HEK293T (cell line): Measurements from ENCODE around the gene HOXA6.

Experiments used
- CTCF ChIA-PET: fragments of 350-600 bp; formaldehyde crosslinking; extraction: SDS; loops from one replicate; lab custom pipeline; 2021; ENCODE audit warnings: antibody characterized with exemption, inconsistent platforms; lab: Yijun Ruan, JAX
- POLR2A ChIA-PET: fragments of 350-600 bp; formaldehyde crosslinking; extraction: SDS; loops from one replicate; lab custom pipeline; 2020; ENCODE audit warnings: antibody characterized with exemption, inconsistent platforms; lab: Yijun Ruan, JAX
- DNase-seq: peaks from one replicate; pipeline ENCODE4 v3.0.0; 2012; ENCODE audit warnings: mixed read lengths; ENCODE audit errors: extremely low spot score
- ARNT ChIP-seq: fragments of 450-650 bp; IDR thresholded peaks from 2 replicates; pipeline ENCODE4 v1.6.1; 2017; ENCODE audit warnings: mild to moderate bottlenecking
- BHLHE40 ChIP-seq: fragments of 450-650 bp; IDR thresholded peaks from 2 replicates; pipeline ENCODE4 v1.6.1; 2016; ENCODE audit warnings: mild to moderate bottlenecking, moderate library complexity, borderline replicate concordance
- CTBP1 ChIP-seq: fragments of 450-650 bp; IDR thresholded peaks from 2 replicates; pipeline ENCODE4 v1.6.1; 2016; ENCODE audit warnings: borderline replicate concordance
- ELF4 ChIP-seq: fragments of 450-650 bp; IDR thresholded peaks from 2 replicates; pipeline ENCODE4 v1.6.1; 2017; ENCODE audit warnings: antibody characterized with exemption
- FOXA1 ChIP-seq: fragments of 450-650 bp; IDR thresholded peaks from 2 replicates; pipeline ENCODE4 v1.6.1; 2016; ENCODE audit warnings: mild to moderate bottlenecking
- FOXK2 ChIP-seq: fragments of 450-650 bp; IDR thresholded peaks from 2 replicates; pipeline ENCODE4 v1.6.1; 2016; ENCODE audit warnings: mild to moderate bottlenecking
- FOXM1 ChIP-seq: fragments of 450-650 bp; IDR thresholded peaks from 2 replicates; pipeline ENCODE4 v1.6.1; 2017; ENCODE audit warnings: mild to moderate bottlenecking, borderline replicate concordance
- HDGF ChIP-seq: fragments of 450-650 bp; IDR thresholded peaks from 2 replicates; pipeline ENCODE4 v1.6.1; 2017; ENCODE audit warnings: antibody characterized with exemption, borderline replicate concordance
- L3MBTL2 ChIP-seq: fragments of 450-650 bp; conservative IDR thresholded peaks from 2 replicates; pipeline ENCODE4 v1.6.1; 2016; ENCODE audit warnings: mild to moderate bottlenecking
- LEF1 ChIP-seq: fragments of 450-650 bp; IDR thresholded peaks from 2 replicates; pipeline ENCODE4 v1.6.1; 2017; ENCODE audit warnings: mild to moderate bottlenecking, borderline replicate concordance
- NFRKB ChIP-seq: fragments of 450-650 bp; IDR thresholded peaks from 2 replicates; pipeline ENCODE4 v1.6.1; 2016; ENCODE audit warnings: mild to moderate bottlenecking, moderate library complexity
- PKNOX1 ChIP-seq: fragments of 450-650 bp; IDR thresholded peaks from 2 replicates; pipeline ENCODE4 v1.6.1; 2016
- SP1 ChIP-seq: fragments of 450-650 bp; IDR thresholded peaks from 2 replicates; pipeline ENCODE4 v1.6.1; 2017
- SUZ12 ChIP-seq: fragments of 450-650 bp; IDR thresholded peaks from 2 replicates; pipeline ENCODE4 v1.6.1; 2016; ENCODE audit warnings: mild to moderate bottlenecking
- TARDBP ChIP-seq: fragments of 450-650 bp; IDR thresholded peaks from 2 replicates; pipeline ENCODE4 v1.6.1; 2016
- ZNF384 ChIP-seq: fragments of 450-650 bp; IDR thresholded peaks from 2 replicates; pipeline ENCODE4 v1.6.1; 2016

Gene HOXA6

DNA sequence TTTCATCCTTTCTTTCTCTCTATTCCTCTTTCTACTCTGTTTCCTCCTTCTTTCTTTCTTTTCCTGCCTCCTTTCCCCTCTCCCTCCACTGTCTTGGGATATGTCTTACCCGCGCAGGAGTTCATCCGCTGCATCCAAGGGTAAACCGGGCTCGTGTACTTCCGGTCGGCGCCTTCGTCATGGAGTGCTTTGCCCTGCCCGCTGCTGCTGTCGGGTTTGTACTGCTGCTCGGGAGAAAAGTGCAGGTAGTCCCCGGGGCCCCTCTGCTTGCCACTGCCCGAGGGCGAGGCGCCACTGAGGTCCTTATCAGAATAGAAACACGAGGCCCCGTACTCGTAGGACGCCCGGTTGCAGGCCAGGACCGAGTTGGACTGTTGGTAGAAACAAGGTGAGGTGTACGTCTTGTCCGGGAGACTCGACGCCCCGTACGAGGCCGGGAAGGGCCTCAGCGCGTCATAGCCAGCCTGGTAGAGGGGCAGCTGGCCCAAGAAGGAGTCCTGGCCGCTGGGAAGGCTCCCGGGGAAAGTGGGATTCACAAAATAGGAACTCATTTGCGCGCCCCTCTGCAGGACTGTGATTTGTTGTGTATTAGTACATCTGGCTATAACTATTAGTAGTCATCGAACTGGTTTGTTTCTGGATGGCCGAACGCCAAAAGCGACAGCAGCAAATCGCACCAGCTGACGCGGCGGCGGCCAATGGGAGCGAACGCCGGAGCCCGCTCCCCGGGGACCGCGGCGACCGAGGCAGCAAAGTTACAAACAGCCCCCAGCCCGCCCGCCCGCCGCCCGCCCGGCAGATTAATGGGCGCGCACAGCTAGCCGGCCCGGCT, at the start of gene HOXA6:
Gene HOXA6 (minus strand): TSS at position 576 of the 832 bp plus-strand sequence. CDS start 25 bp downstream, at position 551.
- TF ChIP-seq L3MBTL2 = peak; percentile 52
- no peak for TF ChIP-seq TARDBP
- no peak for TF ChIP-seq BHLHE40
- 0 out of 2 replicates have a peak, but pooled peaks have one; percentile 11 for TF ChIP-seq ARNT
- POLR2A ChIA-PET = interaction anchor here (1.2 to 17.5 kb wide), 13 partner anchors 7 to 951 kb away, joined by 4 to 367 read pairs (median 7); partner anchors contain the start of genes CBX3, HNRNPA2B1, HOXA10 and HOXA11
- CTCF ChIA-PET = interaction anchor here (0.7 to 4.9 kb wide), 3 partner anchors 13 to 424 kb away, joined by 3 to 20 read pairs (median 3); no protein-coding TSS in a partner anchor
- no peak for DNase-seq

GRCh38 chr7:27196287-27196767, 48.8 kb upstream of the HOXA6 start:
- TF ChIP-seq FOXA1 = no peak
- TF ChIP-seq SP1 = no peak
- no peak for TF ChIP-seq NFRKB
- no peak for TF ChIP-seq L3MBTL2
- TF ChIP-seq TARDBP = no peak
- TF ChIP-seq ZNF384 = peak; percentile 52; the same call in 1 of the 2 replicates
- no peak for TF ChIP-seq CTBP1
- no peak for TF ChIP-seq HDGF
- no peak for TF ChIP-seq BHLHE40
- TF ChIP-seq PKNOX1 = peak; percentile 74
- no peak for TF ChIP-seq ARNT
- no peak for TF ChIP-seq LEF1
- TF ChIP-seq FOXK2 = no peak
- TF ChIP-seq FOXM1 = no peak
- DNase-seq = no peak
- ChIA-PET CTCF (interaction anchor here (0.6 to 2.1 kb wide), 18 partner anchors 9 to 881 kb away, joined by 3 to 11 read pairs (median 4); partner anchors contain the start of genes EVX1 and HOXA11), POLR2A (interaction anchor here (1.2 to 1.3 kb wide), 2 partner anchors 9 to 10 kb away, joined by 3 to 5 read pairs; no protein-coding TSS in a partner anchor)

- POLR2A ChIA-PET = interaction anchor here (1.2 kb wide), 1 partner anchor 9 kb away, joined by 3 read pairs; no protein-coding TSS in a partner anchor
- CTCF ChIA-PET = interaction anchor here (0.7 to 2.1 kb wide), 4 partner anchors 18 to 580 kb away, joined by 3 to 11 read pairs (median 6); no protein-coding TSS in a partner anchor
- TF ChIP-seq CTBP1 (no peak), SP1 (no peak), FOXA1 (no peak), TARDBP (no peak), ARNT (no peak), BHLHE40 (no peak), ELF4 (no peak), PKNOX1 (no peak), FOXK2 (no peak), NFRKB (no peak)
- DNase-seq = no peak
These were observed 47.3 kb upstream of the HOXA6 start for GRCh38 chr7:27194686-27195379.

DNA sequence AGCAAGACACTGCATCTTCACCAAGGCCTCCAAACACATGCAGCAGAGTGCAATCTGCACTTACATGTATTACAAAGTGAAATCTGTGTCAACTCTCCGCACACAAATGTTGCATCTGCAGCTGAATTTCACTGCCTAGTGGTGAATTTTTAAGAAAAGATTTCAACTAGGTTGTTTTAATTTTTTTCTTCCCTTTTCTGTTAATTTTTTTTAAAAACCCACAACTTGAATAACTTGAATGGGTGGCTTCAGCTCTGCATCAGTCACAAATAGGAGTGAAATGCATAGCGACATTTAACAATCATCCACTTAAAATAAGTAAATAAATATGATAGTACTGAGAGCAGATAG, 46.4 kb upstream of the HOXA6 start:
- POLR2A ChIA-PET = no interaction called here
- no peak for TF ChIP-seq TARDBP
- TF ChIP-seq ELF4 = no peak
- TF ChIP-seq SP1 = no peak
- no peak for TF ChIP-seq ZNF384
- TF ChIP-seq PKNOX1 = no peak
- no peak for TF ChIP-seq L3MBTL2
- TF ChIP-seq FOXM1 = no peak
- TF ChIP-seq LEF1 = no peak
- TF ChIP-seq ARNT = no peak
- no peak for TF ChIP-seq CTBP1

DNA sequence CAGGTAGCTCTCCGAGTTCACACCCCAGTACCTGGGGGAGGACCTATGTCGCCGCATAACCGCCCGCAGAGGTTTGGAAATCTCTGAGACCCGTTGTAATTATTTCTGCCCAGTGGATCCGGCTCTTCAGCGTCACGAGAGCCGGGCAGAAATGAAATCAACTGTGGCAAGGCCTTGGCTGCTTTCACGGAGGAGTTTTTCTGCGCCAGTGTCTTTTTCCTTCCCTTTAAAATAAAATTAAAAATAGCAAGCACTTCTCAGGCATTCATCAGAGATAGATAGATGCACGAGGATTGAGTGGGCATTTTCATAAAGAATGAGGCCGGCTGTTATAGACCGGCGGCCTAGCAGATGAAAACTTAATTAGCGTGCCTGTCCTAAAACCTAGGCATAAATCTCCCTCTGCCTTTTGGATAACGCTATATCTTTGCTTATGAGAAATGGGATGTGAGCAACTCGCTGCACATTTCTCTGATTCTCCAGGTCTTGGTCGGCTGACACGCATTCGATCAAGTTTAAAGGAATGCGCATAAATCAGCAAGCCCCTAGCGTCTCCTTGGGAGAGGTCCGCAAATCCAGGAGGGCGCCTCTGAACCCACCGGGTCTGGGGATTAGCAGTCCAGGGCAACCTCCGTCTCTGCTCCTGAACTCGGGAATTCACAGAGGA, 45.9 kb upstream of the HOXA6 start:
- TF ChIP-seq L3MBTL2 (no peak), LEF1 (no peak), TARDBP (no peak), HDGF (no peak), ZNF384 (no peak), CTBP1 (no peak), ARNT (no peak), NFRKB (no peak), FOXA1 (no peak), SP1 (no peak), ELF4 (no peak), SUZ12 (no peak), FOXK2 (no peak), FOXM1 (no peak), PKNOX1 (no peak), BHLHE40 (no peak)
- ChIA-PET CTCF (no interaction called here), POLR2A (no interaction called here)
- DNase-seq = no peak

More for the DNA sequence above, 46.4 kb upstream of the HOXA6 start:
- CTCF ChIA-PET = no interaction called here
- no peak for DNase-seq
